HG03378 (cell line): ENCODE data around the gene ABCC1.

Source experiments
- ATAC-seq: cut with Tn5 transposase; IDR thresholded peaks from one replicate; pipeline ENCODE4 v1.9.1; 2021; ENCODE audit warnings: mild to moderate bottlenecking, moderate library complexity; ENCODE audit not compliant: unreplicated experiment

The ABCC1 gene

GRCh38 chr16:16073891-16074881 lies 124.8 kb downstream of the ABCC1 start:
- ATAC-seq: no peak

GRCh38 chr16:16075488-16076422 lies 126.3 kb downstream of the ABCC1 start:
- ATAC-seq: no peak

- no peak for ATAC-seq
These were observed 127.0 kb downstream of the ABCC1 start for GRCh38 chr16:16076423-16076813.

- no peak for ATAC-seq
These were observed 131.1 kb downstream of the ABCC1 start for GRCh38 chr16:16080465-16081065.

GRCh38 chr16:16081141-16081540 lies 131.7 kb downstream of the ABCC1 start:
- no peak for ATAC-seq

GRCh38 chr16:16082255-16082654 lies 132.8 kb downstream of the ABCC1 start:
- no peak for ATAC-seq

- ATAC-seq: no peak
These were observed 134.2 kb downstream of the ABCC1 start for GRCh38 chr16:16083421-16084156.

GRCh38 chr16:16084874-16085273 lies 135.5 kb downstream of the ABCC1 start:
- no peak for ATAC-seq

- no peak for ATAC-seq
These were observed 137.4 kb downstream of the ABCC1 start for GRCh38 chr16:16086653-16087446.

- ATAC-seq: no peak
These were observed 140.8 kb downstream of the ABCC1 start for GRCh38 chr16:16090238-16090637.

- ATAC-seq: no peak
These were observed 143.7 kb downstream of the ABCC1 start for GRCh38 chr16:16092925-16093627.

GRCh38 chr16:16093628-16094332 lies 144.4 kb downstream of the ABCC1 start:
- ATAC-seq: no peak

GRCh38 chr16:16095646-16096045 lies 146.2 kb downstream of the ABCC1 start:
- ATAC-seq: no peak

- ATAC-seq: no peak
These were observed 146.9 kb downstream of the ABCC1 start for GRCh38 chr16:16096121-16096857.

- ATAC-seq: no peak
These were observed 147.4 kb downstream of the ABCC1 start for GRCh38 chr16:16096858-16097213.

- ATAC-seq: no peak
These were observed 149.9 kb downstream of the ABCC1 start for GRCh38 chr16:16099320-16099719.

GRCh38 chr16:16100631-16101030 lies 151.2 kb downstream of the ABCC1 start:
- ATAC-seq: no peak

- ATAC-seq: no peak
These were observed 152.2 kb downstream of the ABCC1 start for GRCh38 chr16:16101585-16101984.
